Activated CD8-positive, alpha-beta T cell treated with anti-CD3 and anti-CD28 coated beads for 36 hours (primary cell): Measurements from ENCODE around the gene NXN. TPM values are rescaled to one million over a fixed set of nuclear protein-coding genes. Genes with fewer than 3 reads are reported as not detected.
"Not testable (repeated sequence)": the region's sequence is repeated elsewhere in the genome, so short reads cannot be mapped to it uniquely, and the experiment has no call there.

Source experiments
- ATAC-seq: fragments of 200-7000 bp; cut with Tn5 transposase; one replicate; pipeline ENCODE4 v1.10.0; 2021; ENCODE audit warnings: mild to moderate bottlenecking, moderate library complexity
- CTCF ChIA-PET: fragments of 350-600 bp; sonication (Branson Sonifier 250); formaldehyde crosslinking; loops from one replicate; lab custom pipeline; 2021; ENCODE audit warnings: antibody characterized with exemption; lab: Charles Lee
- POLR2A ChIA-PET: fragments of 350-600 bp; sonication (Branson Sonifier 250); formaldehyde crosslinking; loops from one replicate; lab custom pipeline; 2021; ENCODE audit warnings: antibody characterized with exemption; lab: Charles Lee
- DNase-seq: peaks from one replicate; pipeline ENCODE4 v3.0.0-alpha.2; 2020
- H3K27ac Mint-ChIP-seq: one replicate; pipeline ENCODE4 v1.8.0; 2021; ENCODE audit warnings: mild to moderate bottlenecking, mixed read lengths
- H3K27me3 Mint-ChIP-seq: one replicate; pipeline ENCODE4 v1.8.0; 2021; ENCODE audit warnings: mixed read lengths
- H3K36me3 Mint-ChIP-seq: one replicate; pipeline ENCODE4 v1.8.0; 2021; ENCODE audit warnings: low read depth, mixed read lengths
- H3K4me1 Mint-ChIP-seq: one replicate; pipeline ENCODE4 v1.8.0; 2021; ENCODE audit warnings: low read depth, mixed read lengths
- H3K4me3 Mint-ChIP-seq: one replicate; pipeline ENCODE4 v1.8.0; 2021; ENCODE audit warnings: mild to moderate bottlenecking, moderate library complexity, mixed read lengths
- H3K9me3 Mint-ChIP-seq: one replicate; pipeline ENCODE4 v1.8.0; 2021; ENCODE audit warnings: mixed read lengths
- CTCF ChIP-seq: fragments of 200-600 bp; IDR thresholded peaks from one replicate; pipeline ENCODE4 v1.8.0; 2022; ENCODE audit warnings: antibody characterized with exemption, mild to moderate bottlenecking
- intact Hi-C: fragments of 100-400 bp; cut with micrococcal nuclease; formaldehyde crosslinking; loops from one replicate; pipeline ENCODE4 v1.10.0; 2022
- total RNA-seq, 2 experiments: library from RNA; stranded (reverse); gene quantifications; one replicate each; pipeline ENCODE4 v1.2.3, GENCODE V29; 2021

NXN gene
- total RNA-seq, 2 experiments from 2014 or later, result 1.2 to 1.4 TPM

GRCh38 chr17:907725-908124, 71.9 kb downstream of the NXN start:
- Mint-ChIP-seq H3K9me3 (no peaks in the 10 kb centered on the region), H3K27me3 (peaks cover 22% of the 10 kb centered on the region), H3K27ac (no peak overlapping the region), H3K36me3 (no peaks in the 10 kb centered on the region), H3K4me1 (no peaks in the 10 kb centered on the region), H3K4me3 (no peak overlapping the region)
- CTCF ChIA-PET, result no interaction called here
- DNase-seq (no peak), ATAC-seq (no peak)
- intact Hi-C loops, result no loop called here
- TF ChIP-seq CTCF, result no peak
- POLR2A ChIA-PET, result no interaction called here

GRCh38 chr17:905708-906107, 73.9 kb downstream of the NXN start:
- POLR2A ChIA-PET, H3K4me3 Mint-ChIP-seq, H3K27ac Mint-ChIP-seq, H3K4me1 Mint-ChIP-seq, ATAC-seq, H3K36me3 Mint-ChIP-seq, DNase-seq, H3K9me3 Mint-ChIP-seq, intact Hi-C loops: not testable (repeated sequence)
- CTCF ChIA-PET, result interaction anchor here (2.0 kb wide), 1 partner anchor 75 kb away, joined by 4 read pairs; no protein-coding TSS in a partner anchor
- H3K27me3 Mint-ChIP-seq, result peaks cover 27% of the 10 kb centered on the region

- ATAC-seq (no peak), DNase-seq (no peak)
- ChIA-PET CTCF (interaction anchor here (2.0 kb wide), 1 partner anchor 77 kb away, joined by 4 read pairs; no protein-coding TSS in a partner anchor), POLR2A (no interaction called here)
- no peaks in the 10 kb centered on the region for H3K36me3 Mint-ChIP-seq
- no peak overlapping the region for H3K4me3 Mint-ChIP-seq
- H3K27me3 Mint-ChIP-seq, result peaks cover 27% of the 10 kb centered on the region
- H3K4me1 Mint-ChIP-seq, result no peaks in the 10 kb centered on the region
- no peaks in the 10 kb centered on the region for H3K9me3 Mint-ChIP-seq
- intact Hi-C loops, result no loop called here
- H3K27ac Mint-ChIP-seq, result no peak overlapping the region
- no peak for TF ChIP-seq CTCF
Measured at GRCh38 chr17:903691-904481, 75.7 kb downstream of the NXN start.

- no peaks in the 10 kb centered on the region for H3K36me3 Mint-ChIP-seq
- H3K9me3 Mint-ChIP-seq, result no peaks in the 10 kb centered on the region
- intact Hi-C loops, result no loop called here
- no peaks in the 10 kb centered on the region for H3K4me1 Mint-ChIP-seq
- peaks cover 32% of the 10 kb centered on the region for H3K27me3 Mint-ChIP-seq
- CTCF ChIA-PET, result interaction anchor here (2.0 kb wide), 1 partner anchor 23 kb away, joined by 5 read pairs; no protein-coding TSS in a partner anchor
- POLR2A ChIA-PET, result no interaction called here
- TF ChIP-seq CTCF, result no peak
- no peak for DNase-seq
- H3K27ac Mint-ChIP-seq, result no peak overlapping the region
- ATAC-seq, result no peak
- H3K4me3 Mint-ChIP-seq, result no peak overlapping the region
Measured at GRCh38 chr17:902463-902862, 77.1 kb downstream of the NXN start.

GRCh38 chr17:901964-902363, 77.6 kb downstream of the NXN start:
- Mint-ChIP-seq H3K27me3 (peaks cover 36% of the 10 kb centered on the region), H3K27ac (no peak overlapping the region), H3K4me1 (no peaks in the 10 kb centered on the region), H3K4me3 (no peak overlapping the region), H3K36me3 (no peaks in the 10 kb centered on the region), H3K9me3 (no peaks in the 10 kb centered on the region)
- intact Hi-C loops, result no loop called here
- ChIA-PET POLR2A (no interaction called here), CTCF (interaction anchor here (2.0 kb wide), 1 partner anchor 22 kb away, joined by 5 read pairs; no protein-coding TSS in a partner anchor)
- ATAC-seq (no peak), DNase-seq (no peak)
- no peak for TF ChIP-seq CTCF
